ENCODE measurements around the gene ARMC8.

DNA sequence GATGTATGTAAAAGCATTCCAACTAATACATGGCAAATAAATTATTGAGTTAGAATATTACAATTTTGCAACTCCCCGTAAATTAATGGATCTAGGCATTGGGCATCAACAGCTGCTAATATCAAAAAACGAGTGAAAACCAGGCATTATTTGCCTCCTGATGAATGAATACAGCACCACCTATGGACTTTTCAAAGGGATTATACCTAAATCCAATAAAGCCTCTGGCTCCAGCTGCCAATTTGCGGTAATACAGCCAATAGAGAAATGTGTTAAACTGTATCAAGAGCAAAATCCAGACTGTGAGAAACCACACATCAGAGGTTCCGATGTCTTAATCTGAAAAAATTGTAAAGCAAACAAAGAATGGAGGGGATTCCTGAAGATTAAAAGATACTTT is 38.6 kb upstream of the ARMC8 start:
- TF ChIP-seq OSR1 (CRISPR knock-in tag; IDR thresholded peaks at IDR 0.05) (no peak), TCF4 (CRISPR knock-in tag; IDR thresholded peaks at IDR 0.05; ENCODE audit: borderline replicate concordance) (no peak), PPARA (CRISPR knock-in tag; IDR thresholded peaks at IDR 0.05; ENCODE audit: borderline replicate concordance) (no peak), ZFP3 (CRISPR knock-in tag; IDR thresholded peaks at IDR 0.05) (no peak), ZFP30 (CRISPR knock-in tag; IDR thresholded peaks at IDR 0.05) (no peak), ZNF565 (CRISPR knock-in tag; conservative IDR thresholded peaks at IDR 0.05; ENCODE audit: low read depth) (no peak)
- TF ChIP-seq, protein P1, sequence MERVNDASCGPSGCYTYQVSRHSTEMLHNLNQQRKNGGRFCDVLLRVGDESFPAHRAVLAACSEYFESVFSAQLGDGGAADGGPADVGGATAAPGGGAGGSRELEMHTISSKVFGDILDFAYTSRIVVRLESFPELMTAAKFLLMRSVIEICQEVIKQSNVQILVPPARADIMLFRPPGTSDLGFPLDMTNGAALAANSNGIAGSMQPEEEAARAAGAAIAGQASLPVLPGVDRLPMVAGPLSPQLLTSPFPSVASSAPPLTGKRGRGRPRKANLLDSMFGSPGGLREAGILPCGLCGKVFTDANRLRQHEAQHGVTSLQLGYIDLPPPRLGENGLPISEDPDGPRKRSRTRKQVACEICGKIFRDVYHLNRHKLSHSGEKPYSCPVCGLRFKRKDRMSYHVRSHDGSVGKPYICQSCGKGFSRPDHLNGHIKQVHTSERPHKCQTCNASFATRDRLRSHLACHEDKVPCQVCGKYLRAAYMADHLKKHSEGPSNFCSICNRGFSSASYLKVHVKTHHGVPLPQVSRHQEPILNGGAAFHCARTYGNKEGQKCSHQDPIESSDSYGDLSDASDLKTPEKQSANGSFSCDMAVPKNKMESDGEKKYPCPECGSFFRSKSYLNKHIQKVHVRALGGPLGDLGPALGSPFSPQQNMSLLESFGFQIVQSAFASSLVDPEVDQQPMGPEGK (CRISPR knock-in tag; IDR thresholded peaks at IDR 0.05; ENCODE audit: borderline replicate concordance), result no peak
- TF ChIP-seq, protein P2, sequence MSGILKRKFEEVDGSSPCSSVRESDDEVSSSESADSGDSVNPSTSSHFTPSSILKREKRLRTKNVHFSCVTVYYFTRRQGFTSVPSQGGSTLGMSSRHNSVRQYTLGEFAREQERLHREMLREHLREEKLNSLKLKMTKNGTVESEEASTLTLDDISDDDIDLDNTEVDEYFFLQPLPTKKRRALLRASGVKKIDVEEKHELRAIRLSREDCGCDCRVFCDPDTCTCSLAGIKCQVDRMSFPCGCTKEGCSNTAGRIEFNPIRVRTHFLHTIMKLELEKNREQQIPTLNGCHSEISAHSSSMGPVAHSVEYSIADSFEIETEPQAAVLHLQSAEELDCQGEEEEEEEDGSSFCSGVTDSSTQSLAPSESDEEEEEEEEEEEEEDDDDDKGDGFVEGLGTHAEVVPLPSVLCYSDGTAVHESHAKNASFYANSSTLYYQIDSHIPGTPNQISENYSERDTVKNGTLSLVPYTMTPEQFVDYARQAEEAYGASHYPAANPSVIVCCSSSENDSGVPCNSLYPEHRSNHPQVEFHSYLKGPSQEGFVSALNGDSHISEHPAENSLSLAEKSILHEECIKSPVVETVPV (CRISPR knock-in tag; IDR thresholded peaks at IDR 0.05), result no peak
